ENCODE measurements around the gene TIPARP.
"Not testable (repeated sequence)": the region's sequence is repeated elsewhere in the genome, so short reads cannot be mapped to it uniquely, and the experiment has no call there.

TIPARP gene

GRCh38 chr3:156648086-156648485 is 26.3 kb upstream of the TIPARP start:
- TF ChIP-seq, protein P1, sequence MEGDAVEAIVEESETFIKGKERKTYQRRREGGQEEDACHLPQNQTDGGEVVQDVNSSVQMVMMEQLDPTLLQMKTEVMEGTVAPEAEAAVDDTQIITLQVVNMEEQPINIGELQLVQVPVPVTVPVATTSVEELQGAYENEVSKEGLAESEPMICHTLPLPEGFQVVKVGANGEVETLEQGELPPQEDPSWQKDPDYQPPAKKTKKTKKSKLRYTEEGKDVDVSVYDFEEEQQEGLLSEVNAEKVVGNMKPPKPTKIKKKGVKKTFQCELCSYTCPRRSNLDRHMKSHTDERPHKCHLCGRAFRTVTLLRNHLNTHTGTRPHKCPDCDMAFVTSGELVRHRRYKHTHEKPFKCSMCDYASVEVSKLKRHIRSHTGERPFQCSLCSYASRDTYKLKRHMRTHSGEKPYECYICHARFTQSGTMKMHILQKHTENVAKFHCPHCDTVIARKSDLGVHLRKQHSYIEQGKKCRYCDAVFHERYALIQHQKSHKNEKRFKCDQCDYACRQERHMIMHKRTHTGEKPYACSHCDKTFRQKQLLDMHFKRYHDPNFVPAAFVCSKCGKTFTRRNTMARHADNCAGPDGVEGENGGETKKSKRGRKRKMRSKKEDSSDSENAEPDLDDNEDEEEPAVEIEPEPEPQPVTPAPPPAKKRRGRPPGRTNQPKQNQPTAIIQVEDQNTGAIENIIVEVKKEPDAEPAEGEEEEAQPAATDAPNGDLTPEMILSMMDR (IDR thresholded peaks at IDR 0.05; ENCODE audit: low read depth, low read length): no peak
- H3K4me3 ChIP-seq (ENCODE audit: low read depth, low read length): no peak overlapping the region

DNA sequence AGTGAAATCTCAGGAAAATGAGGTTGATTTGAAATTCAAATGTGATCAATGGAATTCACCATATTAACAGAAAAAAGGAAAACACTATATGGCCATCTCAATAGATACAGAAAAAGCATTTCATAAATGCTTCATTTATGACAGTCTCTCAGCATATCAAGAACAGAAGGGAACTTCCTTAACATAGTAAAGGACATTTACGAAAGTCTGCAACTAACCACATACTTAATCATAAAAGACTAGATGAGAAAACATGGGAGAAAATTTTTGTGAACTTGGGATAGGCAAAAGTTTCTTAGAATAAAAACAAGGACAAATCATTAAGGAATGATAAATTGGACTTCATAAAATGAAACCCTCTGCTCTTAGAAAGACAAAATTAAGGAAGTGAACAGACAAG is 24.7 kb upstream of the TIPARP start:
- TF ChIP-seq, protein P1 (IDR thresholded peaks at IDR 0.05; ENCODE audit: low read depth, low read length): no peak
- H3K4me3 ChIP-seq (ENCODE audit: low read depth, low read length): no peak overlapping the region

DNA sequence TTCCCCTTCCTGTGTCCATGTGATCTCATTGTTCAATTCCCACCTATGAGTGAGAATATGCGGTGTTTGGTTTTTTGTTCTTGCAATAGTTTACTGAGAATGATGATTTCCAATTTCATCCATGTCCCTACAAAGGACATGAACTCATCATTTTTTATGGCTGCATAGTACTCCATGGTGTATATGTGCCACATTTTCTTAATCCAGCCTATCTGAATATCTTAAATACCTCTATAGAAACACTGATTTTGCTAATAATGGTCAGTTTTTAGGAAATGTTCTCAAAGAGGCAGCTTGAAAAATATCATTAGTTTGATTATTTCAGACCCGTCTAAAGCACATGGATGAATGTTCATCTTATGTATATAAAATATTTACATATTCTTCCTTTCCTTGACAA is 21.7 kb upstream of the TIPARP start:
- H3K4me3 ChIP-seq (ENCODE audit: low read depth, low read length): not testable (repeated sequence)

DNA sequence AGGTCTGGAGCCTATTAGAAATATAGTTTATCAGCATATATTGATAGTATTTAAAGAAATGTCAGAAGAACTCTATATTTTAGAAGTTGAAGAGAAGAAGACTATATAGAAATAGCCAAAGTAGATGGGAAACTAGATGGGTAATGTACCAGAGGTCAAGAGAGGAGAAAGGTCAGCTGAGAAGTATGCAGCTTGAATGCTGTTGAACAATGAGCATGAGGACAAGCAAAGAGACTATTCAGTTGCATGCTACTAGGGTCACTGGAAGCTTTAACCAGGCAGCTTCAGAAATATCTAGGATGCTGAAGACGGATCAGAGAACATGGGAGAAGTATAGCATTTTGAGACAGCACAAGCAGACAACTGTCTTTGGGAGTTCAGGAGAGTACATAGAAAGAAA is 19.6 kb upstream of the TIPARP start:
- H3K4me3 ChIP-seq (ENCODE audit: low read depth, low read length): no peak overlapping the region
- TF ChIP-seq, protein P1 (IDR thresholded peaks at IDR 0.05; ENCODE audit: low read depth, low read length): no peak

DNA sequence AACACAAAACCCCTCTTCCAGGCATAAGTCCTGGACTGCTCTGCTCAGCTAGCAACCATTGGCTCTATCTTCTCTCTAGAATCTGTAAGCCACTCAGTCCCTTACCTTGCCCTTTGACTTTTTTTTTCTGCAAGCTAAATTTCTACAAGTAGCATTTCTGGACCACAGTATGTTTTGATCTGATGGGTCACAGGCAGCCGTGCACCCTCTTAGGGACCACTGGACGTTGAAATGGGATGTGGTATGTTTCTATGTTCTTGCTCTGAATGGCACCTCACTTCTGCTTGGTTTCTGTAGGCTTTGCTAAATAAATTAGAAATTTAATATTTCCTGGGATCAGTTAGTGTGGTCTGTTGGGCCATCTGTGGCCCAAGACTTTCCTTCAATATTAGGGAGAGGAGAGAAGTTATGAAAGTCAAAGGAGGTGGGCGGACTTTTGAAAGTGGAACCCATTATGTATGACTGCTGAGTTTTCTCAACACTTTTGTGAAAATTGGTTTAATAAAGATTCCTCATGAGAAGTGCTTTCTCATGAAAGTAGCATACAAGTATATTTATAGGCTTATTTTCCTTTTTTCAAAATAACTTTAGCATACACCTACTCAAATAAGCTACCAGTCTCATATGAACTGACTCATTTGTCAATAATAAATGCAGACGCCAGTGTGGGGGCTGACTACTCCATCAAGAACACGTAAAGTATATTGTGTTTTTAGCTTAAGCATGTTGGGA is 18.4 kb upstream of the TIPARP start:
- TF ChIP-seq, protein P1 (IDR thresholded peaks at IDR 0.05; ENCODE audit: low read depth, low read length): no peak
- H3K4me3 ChIP-seq (ENCODE audit: low read depth, low read length): no peak overlapping the region

GRCh38 chr3:156657440-156657839 is 16.9 kb upstream of the TIPARP start:
- TF ChIP-seq, protein P1 (IDR thresholded peaks at IDR 0.05; ENCODE audit: low read depth, low read length): no peak
- H3K4me3 ChIP-seq (ENCODE audit: low read depth, low read length): no peak overlapping the region

- H3K4me3 ChIP-seq (ENCODE audit: low read depth, low read length): no peak overlapping the region
- TF ChIP-seq, protein P1 (IDR thresholded peaks at IDR 0.05; ENCODE audit: low read depth, low read length): no peak
These were observed 16.3 kb upstream of the TIPARP start for GRCh38 chr3:156657862-156658731.

All from WI38 (cell line).